SU-DHL-6 (cell line): Measurements from ENCODE around the gene ATP1B3.
A peak's percentile ranks its signal among the peaks of the same experiment; 100 is the strongest.

Experiments
- H2AFZ ChIP-seq: fragments of 200-600 bp; sonication (generic); 2 replicates; pipeline ENCODE4 v1.6.1; 2014; ENCODE audit warnings: low read depth, mild to moderate bottlenecking, moderate library complexity, mixed read lengths, antibody characterized with exemption, low read length; ENCODE audit not compliant: severe bottlenecking
- H3F3A ChIP-seq: fragments of 200-600 bp; shearing (Covaris generic); 2 replicates; pipeline ENCODE4 v1.6.0; 2016; ENCODE audit warnings: antibody characterized with exemption, mild to moderate bottlenecking; ENCODE audit not compliant: insufficient read depth
- H3K27ac ChIP-seq: fragments of 200-600 bp; sonication (generic); 2 replicates; pipeline ENCODE4 v1.5.1; 2016; ENCODE audit warnings: low read depth, mild to moderate bottlenecking, low read length, moderate library complexity, mixed read lengths
- H3K27me3 ChIP-seq: fragments of 200-600 bp; sonication (generic), shearing (Covaris generic); 2 replicates; pipeline ENCODE4 v1.6.0; 2014; ENCODE audit warnings: mild to moderate bottlenecking, low read length
- H3K36me3 ChIP-seq: fragments of 200-600 bp; sonication (generic); 2 replicates; pipeline ENCODE4 v1.6.1; 2014; ENCODE audit warnings: mild to moderate bottlenecking, low read length, mixed read lengths
- H3K4me2 ChIP-seq: fragments of 300-600, 200-600 bp; shearing (Covaris generic), sonication (generic); 2 replicates; pipeline ENCODE4 v1.6.0; 2014; ENCODE audit warnings: low read length, low read depth, mild to moderate bottlenecking; ENCODE audit not compliant: poor library complexity, severe bottlenecking
- H3K4me3 ChIP-seq: fragments of 200-600 bp; sonication (generic); 2 replicates; pipeline ENCODE4 v1.5.1; 2014; ENCODE audit warnings: antibody characterized with exemption, low read length, mild to moderate bottlenecking, mixed read lengths; ENCODE audit not compliant: insufficient read depth, poor library complexity, severe bottlenecking
- H3K79me2 ChIP-seq: fragments of 200-600 bp; sonication (generic); 2 replicates; pipeline ENCODE4 v1.6.1; 2014; ENCODE audit warnings: mild to moderate bottlenecking, low read length, moderate library complexity; ENCODE audit not compliant: insufficient read depth
- H3K9ac ChIP-seq: fragments of 200-600 bp; sonication (generic); 2 replicates; pipeline ENCODE4 v1.7.0; 2014; ENCODE audit warnings: mild to moderate bottlenecking, low read length
- H3K9me2 ChIP-seq: fragments of 200-600 bp; sonication (generic); replicated peaks from 2 replicates; pipeline ENCODE4 v1.6.1; 2014; ENCODE audit warnings: low read length; ENCODE audit not compliant: insufficient read depth
- H3K9me3 ChIP-seq: fragments of 200-600 bp; sonication (generic); 2 replicates; pipeline ENCODE4 v1.6.1; 2014; ENCODE audit warnings: low read length, mixed read lengths; ENCODE audit not compliant: insufficient read depth
- H4K20me1 ChIP-seq: fragments of 200-600 bp; sonication (generic); 2 replicates; pipeline ENCODE4 v1.6.1; 2014; ENCODE audit warnings: low read depth, mild to moderate bottlenecking, antibody characterized with exemption, low read length, moderate library complexity, mixed read lengths
- CTCF ChIP-seq: fragments of 200-600 bp; sonication (generic); IDR thresholded peaks from one replicate; pipeline ENCODE4 v1.5.1; 2017; ENCODE audit warnings: antibody characterized with exemption, mild to moderate bottlenecking, low read length, moderate library complexity; ENCODE audit not compliant: insufficient read depth, poor library complexity, severe bottlenecking
- EZH2phosphoT487 ChIP-seq: fragments of 200-600 bp; sonication (generic), shearing (Covaris generic); conservative IDR thresholded peaks from 2 replicates; pipeline ENCODE4 v1.6.1; 2018; ENCODE audit warnings: mild to moderate bottlenecking, antibody characterized with exemption, low read length, moderate library complexity, mixed read lengths

The ATP1B3 gene

GRCh38 chr3:141876381-141876890 is at the start of gene ATP1B3:
Gene ATP1B3 (plus strand): TSS chr3:141876643. CDS start chr3:141876802, 159 bp downstream.
- Histone ChIP-seq H3K27me3 (no peaks in the 10 kb centered on the region), H3K79me2 (peaks cover 49% of the 10 kb centered on the region), H3K9ac (peak within 1 kb of the TSS; percentile 96), H3K27ac (peak within 1 kb of the TSS; percentile 96), H4K20me1 (0 out of 2 replicates have a peak, but pooled peaks cover 4% of the 10 kb centered on the region), H3K9me3 (no peaks in the 10 kb centered on the region), H3F3A (peaks cover 9% of the 10 kb centered on the region; the same call in 1 of the 2 replicates), H3K4me2 (peak within 1 kb of the TSS; percentile 99), H3K9me2 (no peaks in the 10 kb centered on the region), H3K4me3 (peak within 1 kb of the TSS; percentile 97), H2AFZ (peak within 1 kb of the TSS; percentile 77), H3K36me3 (peaks cover 6% of the 10 kb centered on the region; the same call in 1 of the 2 replicates)
- TF ChIP-seq CTCF (no peak), EZH2phosphoT487 (no peak)

GRCh38 chr3:141828487-141828886 is 48.0 kb upstream of the ATP1B3 start:
- Histone ChIP-seq H3K27me3 (no peaks in the 10 kb centered on the region), H3K27ac (no peak overlapping the region), H2AFZ (no peak overlapping the region), H3K79me2 (no peaks in the 10 kb centered on the region), H3K9me3 (no peaks in the 10 kb centered on the region), H4K20me1 (no peaks in the 10 kb centered on the region), H3K4me2 (no peak overlapping the region), H3K4me3 (no peak overlapping the region), H3K9me2 (no peaks in the 10 kb centered on the region), H3K9ac (no peak overlapping the region), H3F3A (no peaks in the 10 kb centered on the region), H3K36me3 (no peaks in the 10 kb centered on the region)
- TF ChIP-seq EZH2phosphoT487 (no peak), CTCF (no peak)

GRCh38 chr3:141828890-141829289 is 47.6 kb upstream of the ATP1B3 start:
- Histone ChIP-seq H3K9me3 (no peaks in the 10 kb centered on the region), H3K27me3 (no peaks in the 10 kb centered on the region), H3K79me2 (no peaks in the 10 kb centered on the region), H3K9me2 (no peaks in the 10 kb centered on the region), H3K27ac (no peak overlapping the region), H3F3A (no peaks in the 10 kb centered on the region), H4K20me1 (no peaks in the 10 kb centered on the region), H3K9ac (no peak overlapping the region), H3K36me3 (no peaks in the 10 kb centered on the region), H2AFZ (no peak overlapping the region), H3K4me2 (no peak overlapping the region), H3K4me3 (no peak overlapping the region)
- TF ChIP-seq CTCF (no peak), EZH2phosphoT487 (no peak)
